Measurements from ENCODE around the gene KLHL14. TPM values are rescaled to one million over a fixed set of nuclear protein-coding genes. Genes with fewer than 3 reads are reported as not detected.

The KLHL14 gene
- total RNA-seq, 1 experiment from 2014 or later = not detected

DNA sequence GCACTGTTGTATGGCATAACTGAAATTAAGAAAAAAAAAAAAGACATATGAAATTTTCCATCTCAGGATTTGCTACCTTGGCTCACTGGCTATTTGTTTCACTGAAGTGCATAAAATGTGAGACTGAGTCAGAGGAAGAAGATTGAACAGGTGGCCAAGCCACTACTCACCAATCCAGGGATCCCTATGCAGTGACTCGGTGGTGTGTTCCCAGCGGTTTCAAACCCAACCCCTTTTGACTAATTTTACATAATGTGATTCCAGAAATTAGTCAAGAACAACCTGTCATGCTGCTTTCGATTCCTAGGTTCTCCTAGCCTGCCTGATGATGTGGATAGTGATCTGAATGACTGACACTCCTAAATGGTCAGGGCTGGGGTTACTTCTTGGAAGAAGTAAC is 77.3 kb downstream of the KLHL14 start:
- no peak overlapping the region for H2AFZ ChIP-seq (ENCODE audit: low read depth, low read length, poor library complexity, severe bottlenecking)
- ChIA-PET CTCF (no interaction called here), POLR2A (no interaction called here), RAD21 (ENCODE audit: low non-redundant PET in 1 of 2, low total read pairs in 2 of 2, uncharacterized antibody in 2 of 2, unreplicated experiment in 2 of 2) (no interaction called here)
- no peak overlapping the region for H3K27ac ChIP-seq (ENCODE audit: low read depth, low read length)
- no peaks in the 10 kb centered on the region for H3K9me2 ChIP-seq (ENCODE audit: insufficient read depth)
- no peak overlapping the region for H3K4me2 ChIP-seq (ENCODE audit: low read length)
- no peaks in the 10 kb centered on the region for H3K36me3 ChIP-seq (ENCODE audit: control insufficient read depth in 1 of 2, insufficient read depth in 2 of 2, low read length in 2 of 2)
- DNase-seq (ENCODE audit: low read depth, low spot score) (no peak), ATAC-seq (no peak)
- no peak for TF ChIP-seq RAD21 (IDR thresholded peaks at IDR 0.05; ENCODE audit: low read depth)
- TF ChIP-seq POLR2A (IDR thresholded peaks at IDR 0.05; ENCODE audit: borderline replicate concordance, extremely low read depth, insufficient read depth, insufficient read length) = no peak
- no peaks in the 10 kb centered on the region for H3K79me2 ChIP-seq (ENCODE audit: insufficient read depth, low read length)
- no peaks in the 10 kb centered on the region; the same call in 1 of the 2 replicates for H4K20me1 ChIP-seq (ENCODE audit: insufficient read depth)
- H3K9ac ChIP-seq (ENCODE audit: low read length) = no peak overlapping the region
- intact Hi-C loops (cut with micrococcal nuclease) = no loop called here
- no peak overlapping the region for H3K4me3 ChIP-seq (replicated peaks in 1 of 2; ENCODE audit: low read depth in 1 of 2, low read length in 2 of 2)
- no peaks in the 10 kb centered on the region for H3K4me1 ChIP-seq (ENCODE audit: control insufficient read depth in 1 of 2, insufficient read depth in 2 of 2, low read length in 2 of 2)
- peaks cover 7% of the 10 kb centered on the region; the same call in 1 of the 2 replicates for H3K27me3 ChIP-seq (ENCODE audit: insufficient read depth, low read length)
- H3K9me3 ChIP-seq (ENCODE audit: control insufficient read depth in 1 of 2, insufficient read depth in 1 of 2, low read depth in 1 of 2, low read length in 2 of 2) = no peaks in the 10 kb centered on the region
- BruUV-seq (replicated peaks) = no TSS peak

- ATAC-seq = no peak
- BruUV-seq (replicated peaks) = no TSS peak
- intact Hi-C loops (cut with micrococcal nuclease) = no loop called here
- Histone ChIP-seq H3K4me3 (replicated peaks in 1 of 2; ENCODE audit: low read depth in 1 of 2, low read length in 2 of 2) (no peak overlapping the region), H3K9me2 (ENCODE audit: insufficient read depth) (no peaks in the 10 kb centered on the region), H4K20me1 (ENCODE audit: insufficient read depth) (no peaks in the 10 kb centered on the region; the same call in 1 of the 2 replicates), H3K4me2 (ENCODE audit: low read length) (no peak overlapping the region), H3K36me3 (ENCODE audit: control insufficient read depth in 1 of 2, insufficient read depth in 2 of 2, low read length in 2 of 2) (no peaks in the 10 kb centered on the region), H3K9me3 (ENCODE audit: control insufficient read depth in 1 of 2, insufficient read depth in 1 of 2, low read depth in 1 of 2, low read length in 2 of 2) (no peaks in the 10 kb centered on the region), H3K79me2 (ENCODE audit: insufficient read depth, low read length) (no peaks in the 10 kb centered on the region), H2AFZ (ENCODE audit: low read depth, low read length, poor library complexity, severe bottlenecking) (no peak overlapping the region), H3K4me1 (ENCODE audit: control insufficient read depth in 1 of 2, insufficient read depth in 2 of 2, low read length in 2 of 2) (no peaks in the 10 kb centered on the region), H3K27ac (ENCODE audit: low read depth, low read length) (no peak overlapping the region), H3K27me3 (ENCODE audit: insufficient read depth, low read length) (peaks cover 5% of the 10 kb centered on the region; the same call in 1 of the 2 replicates), H3K9ac (ENCODE audit: low read length) (no peak overlapping the region)
- DNase-seq (ENCODE audit: low read depth, low spot score) = no peak
- ChIA-PET RAD21 (ENCODE audit: low non-redundant PET in 1 of 2, low total read pairs in 2 of 2, uncharacterized antibody in 2 of 2, unreplicated experiment in 2 of 2) (no interaction called here), POLR2A (no interaction called here), CTCF (no interaction called here)
- TF ChIP-seq MAX (IDR thresholded peaks at IDR 0.05) (no peak), EZH2phosphoT487 (IDR thresholded peaks at IDR 0.05; ENCODE audit: borderline replicate concordance) (no peak), REST (IDR thresholded peaks at IDR 0.05; ENCODE audit: low read depth) (no peak), POLR2A (IDR thresholded peaks at IDR 0.05; ENCODE audit: borderline replicate concordance, extremely low read depth, insufficient read depth, insufficient read length) (no peak), ELF1 (IDR thresholded peaks at IDR 0.05; ENCODE audit: borderline replicate concordance, low read depth) (no peak)
These were observed 84.0 kb downstream of the KLHL14 start for GRCh38 chr18:32688821-32689220.
